Activated naive CD8-positive, alpha-beta T cell treated with anti-CD3 and anti-CD28 coated beads, Interleukin-2, amount 50 U/mL, for 24 hours (primary cell): ENCODE measurements around the gene NLRP9.

Experiments
- ATAC-seq: fragments of 150-1000 bp; cut with Tn5 transposase; one replicate; pipeline ENCODE4 v1.10.0; 2021
- DNase-seq: peaks from one replicate; pipeline ENCODE4 v3.0.0; 2021
- H3K27ac Mint-ChIP-seq: one replicate; pipeline ENCODE4 v1.8.0; 2021; ENCODE audit warnings: mild to moderate bottlenecking, mixed read lengths
- H3K27me3 Mint-ChIP-seq: one replicate; pipeline ENCODE4 v1.8.0; 2021; ENCODE audit warnings: mixed read lengths
- H3K36me3 Mint-ChIP-seq: one replicate; pipeline ENCODE4 v1.8.0; 2021; ENCODE audit warnings: low read depth, mixed read lengths
- H3K4me1 Mint-ChIP-seq: one replicate; pipeline ENCODE4 v1.8.0; 2021; ENCODE audit warnings: mixed read lengths
- H3K4me3 Mint-ChIP-seq: one replicate; pipeline ENCODE4 v1.8.0; 2021; ENCODE audit warnings: mild to moderate bottlenecking, moderate library complexity, mixed read lengths
- H3K9me3 Mint-ChIP-seq: one replicate; pipeline ENCODE4 v1.8.0; 2021; ENCODE audit warnings: mixed read lengths

Gene NLRP9

GRCh38 chr19:55687281-55688201 lies 50.7 kb downstream of the NLRP9 start:
- H3K27ac Mint-ChIP-seq, result no peak overlapping the region
- no peak overlapping the region for H3K4me3 Mint-ChIP-seq
- ATAC-seq (no peak), DNase-seq (no peak)
- H3K9me3 Mint-ChIP-seq, result no peaks in the 10 kb centered on the region
- peaks cover 5% of the 10 kb centered on the region for H3K4me1 Mint-ChIP-seq
- no peaks in the 10 kb centered on the region for H3K27me3 Mint-ChIP-seq
- peaks cover 18% of the 10 kb centered on the region for H3K36me3 Mint-ChIP-seq

GRCh38 chr19:55686311-55687050 lies 51.7 kb downstream of the NLRP9 start:
- ATAC-seq, result no peak
- Mint-ChIP-seq H3K4me3 (no peak overlapping the region), H3K27me3 (no peaks in the 10 kb centered on the region), H3K9me3 (no peaks in the 10 kb centered on the region), H3K27ac (no peak overlapping the region), H3K36me3 (peaks cover 20% of the 10 kb centered on the region), H3K4me1 (peaks cover 5% of the 10 kb centered on the region)
- DNase-seq, result no peak

DNA sequence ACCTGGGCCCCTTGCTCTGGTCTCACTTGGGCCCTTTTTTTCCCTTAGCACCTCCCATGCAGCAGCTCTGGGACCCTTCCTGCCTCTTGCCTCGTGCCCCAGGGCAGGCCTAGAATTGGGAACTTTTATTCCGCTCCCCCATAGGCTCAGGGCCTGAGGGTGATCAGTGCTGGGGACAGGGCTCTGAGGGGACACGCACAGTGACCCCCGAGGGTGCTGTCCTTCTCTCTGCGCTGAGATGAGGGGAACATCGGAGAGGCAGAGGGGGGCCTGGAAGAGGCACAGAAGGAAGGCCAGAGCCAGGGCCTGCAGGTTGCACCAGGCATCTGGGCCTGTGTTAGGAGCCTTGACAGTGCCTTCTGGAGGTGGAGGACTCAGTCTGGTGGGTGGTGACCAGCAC lies 52.4 kb downstream of the NLRP9 start:
- H3K9me3 Mint-ChIP-seq, result no peaks in the 10 kb centered on the region
- no peaks in the 10 kb centered on the region for H3K27me3 Mint-ChIP-seq
- ATAC-seq, result no peak
- DNase-seq, result no peak
- peaks cover 19% of the 10 kb centered on the region for H3K36me3 Mint-ChIP-seq
- no peak overlapping the region for H3K4me3 Mint-ChIP-seq
- no peak overlapping the region for H3K27ac Mint-ChIP-seq
- H3K4me1 Mint-ChIP-seq, result peaks cover 5% of the 10 kb centered on the region

GRCh38 chr19:55684946-55685681 lies 53.1 kb downstream of the NLRP9 start:
- H3K36me3 Mint-ChIP-seq, result peaks cover 24% of the 10 kb centered on the region

DNA sequence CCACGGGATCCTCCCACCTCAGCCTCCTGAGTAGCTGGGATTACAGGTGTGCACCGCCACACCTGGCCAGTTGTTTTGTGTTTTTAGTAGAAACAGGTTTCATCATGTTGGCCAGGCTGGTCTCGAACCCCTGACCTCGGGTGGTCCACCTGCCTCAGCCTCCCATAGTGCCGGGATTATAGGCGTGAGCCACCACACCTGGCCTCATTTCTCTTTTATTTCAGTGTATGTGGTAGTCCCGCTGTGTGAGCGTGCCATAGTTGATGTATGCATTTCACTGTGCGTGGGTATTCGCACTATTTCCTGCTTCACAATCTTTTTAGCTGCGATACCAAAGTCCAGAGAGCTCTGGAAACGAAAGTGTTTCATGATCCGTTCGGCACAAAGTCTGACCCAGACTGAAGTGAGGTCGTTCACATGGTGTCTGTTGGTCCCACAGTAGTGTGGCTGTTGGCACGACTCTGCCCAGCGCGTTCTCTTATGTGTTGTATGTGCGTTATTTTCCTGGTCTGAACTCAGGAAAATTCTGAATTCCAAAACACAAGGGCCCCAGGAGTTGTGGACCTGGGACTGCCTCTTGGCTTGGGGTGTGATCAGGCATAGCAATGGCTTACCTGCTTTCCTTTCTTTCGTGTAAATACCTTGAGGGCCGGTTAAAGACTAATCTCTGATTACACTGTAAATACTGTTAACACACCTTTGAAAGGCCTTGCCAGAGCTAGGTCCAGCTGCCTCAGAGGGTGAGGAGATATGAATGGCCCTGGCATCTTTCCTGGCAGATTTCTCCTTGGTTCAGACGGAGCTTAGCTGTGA lies 54.5 kb downstream of the NLRP9 start:
- ATAC-seq, result no peak
- Mint-ChIP-seq H3K27ac (no peak overlapping the region), H3K27me3 (no peaks in the 10 kb centered on the region), H3K9me3 (no peaks in the 10 kb centered on the region), H3K4me3 (no peak overlapping the region), H3K4me1 (peaks cover 19% of the 10 kb centered on the region), H3K36me3 (peaks cover 34% of the 10 kb centered on the region)
- no peak for DNase-seq

More at GRCh38 chr19:55684946-55685681, 53.1 kb downstream of the NLRP9 start:
- Mint-ChIP-seq H3K27me3 (no peaks in the 10 kb centered on the region), H3K4me3 (no peak overlapping the region), H3K27ac (no peak overlapping the region), H3K4me1 (peaks cover 8% of the 10 kb centered on the region), H3K9me3 (no peaks in the 10 kb centered on the region)
- DNase-seq (no peak), ATAC-seq (no peak)

- no peak overlapping the region for H3K4me3 Mint-ChIP-seq
- H3K27me3 Mint-ChIP-seq, result no peaks in the 10 kb centered on the region
- DNase-seq (no peak), ATAC-seq (no peak)
- H3K27ac Mint-ChIP-seq, result no peak overlapping the region
- H3K9me3 Mint-ChIP-seq, result no peaks in the 10 kb centered on the region
- peaks cover 40% of the 10 kb centered on the region for H3K4me1 Mint-ChIP-seq
- H3K36me3 Mint-ChIP-seq, result peaks cover 43% of the 10 kb centered on the region
Measured at GRCh38 chr19:55681131-55682092, 56.8 kb downstream of the NLRP9 start.

- Mint-ChIP-seq H3K4me1 (peaks cover 45% of the 10 kb centered on the region), H3K9me3 (no peaks in the 10 kb centered on the region), H3K27ac (no peak overlapping the region), H3K27me3 (no peaks in the 10 kb centered on the region), H3K36me3 (peaks cover 40% of the 10 kb centered on the region), H3K4me3 (no peak overlapping the region)
- ATAC-seq (no peak), DNase-seq (no peak)
Measured at GRCh38 chr19:55680339-55681130, 57.7 kb downstream of the NLRP9 start.

- H3K4me1 Mint-ChIP-seq, result peaks cover 47% of the 10 kb centered on the region
- no peaks in the 10 kb centered on the region for H3K27me3 Mint-ChIP-seq
- DNase-seq (no peak), ATAC-seq (no peak)
- no peak overlapping the region for H3K27ac Mint-ChIP-seq
- H3K9me3 Mint-ChIP-seq, result no peaks in the 10 kb centered on the region
- peaks cover 40% of the 10 kb centered on the region for H3K36me3 Mint-ChIP-seq
- no peak overlapping the region for H3K4me3 Mint-ChIP-seq
Measured at GRCh38 chr19:55679343-55680257, 58.6 kb downstream of the NLRP9 start.

DNA sequence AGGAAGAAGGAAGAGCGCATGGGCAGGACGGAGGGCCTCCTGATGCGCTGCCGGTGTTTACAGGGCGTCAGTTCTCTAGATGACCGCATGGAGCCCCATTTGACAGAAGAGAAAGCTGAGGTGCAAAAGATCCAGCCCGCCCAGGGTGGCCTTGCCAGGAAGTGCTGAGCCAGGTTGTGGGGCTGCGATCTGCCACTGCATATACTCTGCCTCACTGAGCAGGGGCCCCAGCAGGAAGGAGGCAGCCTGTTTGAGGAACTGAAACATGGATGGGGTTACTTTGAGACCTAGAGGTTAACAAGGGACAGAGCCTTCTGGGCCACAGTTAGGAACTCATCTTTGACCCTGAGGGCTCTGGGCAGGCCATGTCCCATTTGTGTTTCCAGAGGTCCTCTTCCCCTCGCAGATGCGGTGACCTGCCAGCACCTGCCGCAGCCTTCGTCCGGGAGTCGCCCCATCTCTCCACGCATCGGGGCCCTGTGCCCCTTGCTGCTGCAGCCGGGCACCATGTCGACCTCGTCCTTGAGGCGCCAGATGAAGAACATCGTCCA lies 60.0 kb downstream of the NLRP9 start:
- ATAC-seq, result no peak
- peak overlapping the region; percentile 45 for H3K4me3 Mint-ChIP-seq
- H3K4me1 Mint-ChIP-seq, result peaks cover 55% of the 10 kb centered on the region
- no peak for DNase-seq
- peak overlapping the region; percentile 74 for H3K27ac Mint-ChIP-seq
- H3K27me3 Mint-ChIP-seq, result no peaks in the 10 kb centered on the region
- no peaks in the 10 kb centered on the region for H3K9me3 Mint-ChIP-seq
- peaks cover 43% of the 10 kb centered on the region for H3K36me3 Mint-ChIP-seq

DNA sequence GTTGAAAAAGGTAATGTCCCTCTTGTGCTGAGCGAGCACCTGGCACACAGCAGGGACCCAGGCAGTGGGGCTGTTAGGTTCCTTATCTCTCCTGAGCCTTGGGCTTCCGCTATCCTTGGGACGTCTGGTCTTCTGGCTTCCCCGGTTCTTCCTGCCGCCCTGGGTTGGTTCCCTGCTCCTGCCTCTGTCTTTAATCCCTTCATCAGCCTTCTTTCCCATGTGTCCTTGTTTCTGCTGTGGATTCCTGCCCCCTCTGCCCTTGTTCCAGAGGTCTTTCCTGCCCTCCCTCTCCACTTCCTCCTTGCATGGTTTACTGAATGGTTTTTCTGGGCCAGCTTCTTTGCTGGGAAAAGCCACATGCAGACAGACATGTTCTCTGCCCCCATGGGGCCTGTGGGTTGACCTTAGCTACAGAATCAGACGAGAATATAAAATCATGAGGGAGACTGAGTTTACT lies 60.6 kb downstream of the NLRP9 start:
- DNase-seq, result no peak
- Mint-ChIP-seq H3K4me3 (peak overlapping the region; percentile 100), H3K27me3 (no peaks in the 10 kb centered on the region), H3K36me3 (peaks cover 44% of the 10 kb centered on the region), H3K27ac (peak overlapping the region; percentile 98), H3K9me3 (no peaks in the 10 kb centered on the region), H3K4me1 (peaks cover 56% of the 10 kb centered on the region)
- no peak for ATAC-seq

DNA sequence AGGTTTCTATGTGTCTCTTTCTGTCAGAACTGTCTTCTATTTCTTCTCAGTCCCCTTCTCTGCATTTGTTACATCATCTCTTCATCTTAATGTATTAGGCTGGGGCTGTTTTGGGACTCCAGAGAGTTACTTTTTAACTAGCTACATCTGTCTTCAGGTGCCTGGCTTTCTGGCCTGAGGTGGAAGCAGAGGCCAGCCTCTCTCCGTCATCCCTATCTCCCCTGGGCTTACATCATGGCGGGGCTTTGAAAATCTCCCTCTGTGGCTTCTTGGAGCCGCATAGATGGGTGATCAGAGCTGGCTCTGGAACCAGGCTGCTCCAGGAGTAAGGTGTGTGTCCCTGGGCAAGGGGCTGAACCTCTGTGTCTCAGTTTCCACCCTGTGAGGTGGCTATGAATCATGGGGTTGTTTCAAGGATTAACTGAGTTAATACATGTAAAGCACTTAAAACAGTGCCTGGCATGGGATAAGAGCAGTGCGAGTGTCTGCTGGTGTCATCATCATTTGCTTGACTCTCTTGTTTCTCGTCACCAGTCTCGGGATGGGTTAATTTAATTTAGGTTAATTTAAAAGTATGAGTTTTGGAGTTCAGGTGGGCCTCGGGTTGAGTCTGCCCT lies 61.2 kb downstream of the NLRP9 start:
- Mint-ChIP-seq H3K4me1 (peaks cover 60% of the 10 kb centered on the region), H3K4me3 (peak overlapping the region; percentile 100), H3K9me3 (no peaks in the 10 kb centered on the region), H3K27me3 (no peaks in the 10 kb centered on the region), H3K27ac (peak overlapping the region; percentile 98), H3K36me3 (peaks cover 46% of the 10 kb centered on the region)
- ATAC-seq (no peak), DNase-seq (no peak)
